GM23338 (cell line): ENCODE results near the gene GALNT1. TPM values are rescaled to one million over a fixed set of nuclear protein-coding genes. Genes with fewer than 3 reads are reported as not detected.
A peak's percentile ranks its signal among the peaks of the same experiment; 100 is the strongest.

Experiments used
- ATAC-seq: fragments of 200-7000 bp; cut with Tn5 transposase; 3 replicates; pipeline ENCODE4 v1.9.1; 2020
- DNase-seq: peaks from one replicate; pipeline ENCODE4 v3.0.0-alpha.2; 2015; ENCODE audit warnings: low spot score
- H2AFZ ChIP-seq: fragments of 200-600 bp; sonication (generic); 2 replicates; pipeline ENCODE4 v1.8.0; 2016; ENCODE audit warnings: antibody characterized with exemption, mild to moderate bottlenecking, moderate library complexity
- H3F3A ChIP-seq: fragments of 200-600 bp; sonication (generic); replicated peaks from 2 replicates; pipeline ENCODE4 v1.8.0; 2017; ENCODE audit warnings: antibody characterized with exemption, mixed run types, low read depth
- H3K27ac ChIP-seq: fragments of 200-600 bp; sonication (generic); 2 replicates; pipeline ENCODE4 v1.6.1; 2016; ENCODE audit warnings: low read depth
- H3K27me3 ChIP-seq: fragments of 200-600 bp; sonication (generic); 2 replicates; pipeline ENCODE4 v1.8.0; 2016; ENCODE audit warnings: mild to moderate bottlenecking, mixed run types, moderate library complexity; ENCODE audit not compliant: insufficient read depth
- H3K36me3 ChIP-seq: fragments of 200-600 bp; sonication (generic); 2 replicates; pipeline ENCODE4 v1.8.0; 2016; ENCODE audit warnings: mild to moderate bottlenecking; ENCODE audit not compliant: insufficient read depth
- H3K4me1 ChIP-seq: fragments of 200-600 bp; sonication (generic); 2 replicates; pipeline ENCODE4 v1.8.0; 2016; ENCODE audit warnings: mild to moderate bottlenecking, moderate library complexity; ENCODE audit not compliant: insufficient read depth
- H3K4me2 ChIP-seq: fragments of 200-600 bp; sonication (generic); 2 replicates; pipeline ENCODE4 v1.7.1; 2017; ENCODE audit warnings: mixed run types
- H3K4me3 ChIP-seq: fragments of 200-600 bp; sonication (generic); 2 replicates; pipeline ENCODE4 v1.6.1; 2016; ENCODE audit warnings: mixed run types
- H3K79me2 ChIP-seq: fragments of 200-600 bp; sonication (generic); replicated peaks from 2 replicates; pipeline ENCODE4 v1.8.0; 2017; ENCODE audit warnings: mild to moderate bottlenecking; ENCODE audit not compliant: insufficient read depth
- H3K9me2 ChIP-seq: fragments of 200-600 bp; sonication (generic); 2 replicates; pipeline ENCODE4 v1.8.0; 2017; ENCODE audit not compliant: insufficient read depth
- H4K20me1 ChIP-seq: fragments of 200-600 bp; sonication (generic); replicated peaks from 2 replicates; pipeline ENCODE4 v1.8.0; 2017; ENCODE audit warnings: mild to moderate bottlenecking; ENCODE audit not compliant: insufficient read depth
- H3K27ac Mint-ChIP-seq: 2 replicates; pipeline ENCODE4 v1.8.0; 2020; ENCODE audit warnings: inconsistent platforms, mild to moderate bottlenecking, moderate library complexity, mixed read lengths
- H3K27me3 Mint-ChIP-seq: 3 replicates; pipeline ENCODE4 v1.8.0; 2022; ENCODE audit warnings: low read depth, mild to moderate bottlenecking, moderate library complexity, mixed read lengths, inconsistent platforms; ENCODE audit not compliant: insufficient read depth, poor library complexity
- H3K36me3 Mint-ChIP-seq: 3 replicates; pipeline ENCODE4 v1.8.0; 2021; ENCODE audit warnings: low read depth, mild to moderate bottlenecking, inconsistent platforms, moderate library complexity, mixed read lengths
- H3K4me1 Mint-ChIP-seq: 3 replicates; pipeline ENCODE4 v1.8.0; 2020; ENCODE audit warnings: mild to moderate bottlenecking, inconsistent platforms, mixed read lengths
- H3K4me3 Mint-ChIP-seq: 3 replicates; pipeline ENCODE4 v1.8.0; 2021; ENCODE audit warnings: moderate library complexity, mild to moderate bottlenecking, inconsistent platforms, mixed read lengths
- H3K9me3 Mint-ChIP-seq: 3 replicates; pipeline ENCODE4 v1.8.0; 2020; ENCODE audit warnings: moderate library complexity, mild to moderate bottlenecking, inconsistent platforms, mixed read lengths
- CREB1 ChIP-seq: fragments of 250-450 bp; sonication (Bioruptor Pico); IDR thresholded peaks from 2 replicates; pipeline ENCODE4 v1.5.0; 2020; ENCODE audit warnings: low read depth, mild to moderate bottlenecking, moderate library complexity
- EZH2 ChIP-seq: fragments of 200-600 bp; sonication (generic); IDR thresholded peaks from one replicate; pipeline ENCODE4 v1.8.0; 2017; ENCODE audit warnings: antibody characterized with exemption, mild to moderate bottlenecking, low read depth; ENCODE audit not compliant: unreplicated experiment
- EZH2phosphoT487 ChIP-seq: fragments of 200-600 bp; sonication (generic); IDR thresholded peaks from one replicate; pipeline ENCODE4 v1.8.1; 2018; ENCODE audit warnings: antibody characterized with exemption; ENCODE audit not compliant: unreplicated experiment
- JUNB ChIP-seq: IDR thresholded peaks from one replicate; pipeline ENCODE4 v1.6.1; 2016; ENCODE audit warnings: antibody characterized with exemption; ENCODE audit not compliant: unreplicated experiment
- NANOG ChIP-seq: IDR thresholded peaks from 2 replicates; pipeline ENCODE4 v1.6.1; 2016; ENCODE audit warnings: antibody characterized with exemption, borderline replicate concordance
- POLR2AphosphoS5 ChIP-seq: IDR thresholded peaks from 2 replicates; pipeline ENCODE4 v1.6.1; 2016; ENCODE audit warnings: antibody characterized with exemption, low read depth
- STAT1 ChIP-seq: IDR thresholded peaks from one replicate; pipeline ENCODE4 v1.6.1; 2016; ENCODE audit warnings: antibody characterized with exemption; ENCODE audit not compliant: unreplicated experiment
- polyA plus RNA-seq: library from polyadenylated mRNA; unstranded; fragments of >200 nt; fragmentation: Nextera tagmentation; extraction: Ambion mirVana; gene quantifications from 2 replicates; pipeline ENCODE4 v1.2.1, GENCODE V29; 2016
- total RNA-seq: library from RNA; depleted of rRNA; stranded (reverse); fragments of >200 nt; shearing (Covaris generic); gene quantifications from 2 replicates; pipeline ENCODE4 v1.2.3, GENCODE V29; 2014
- TF ChIP-seq, protein P1 (sequence below), 2 experiments: fragments of 200-600 bp in 1 of 2; sonication (generic) in 1 of 2; conservative IDR thresholded peaks; 2 replicates each; pipeline versions ENCODE4 v1.5.1 to v1.6.1; 2016 to 2017; ENCODE audit warnings: antibody characterized with exemption in 2 of 2, low read depth in 2 of 2, mild to moderate bottlenecking in 2 of 2, moderate library complexity in 1 of 2
- TF ChIP-seq, protein P2 (sequence below): IDR thresholded peaks from one replicate; pipeline ENCODE4 v1.6.1; 2018; ENCODE audit warnings: antibody characterized with exemption; ENCODE audit not compliant: unreplicated experiment
- TF ChIP-seq, protein P3 (sequence below): fragments of 250-450 bp; sonication (Bioruptor Pico); IDR thresholded peaks from 2 replicates; pipeline ENCODE4 v1.5.0; 2020; ENCODE audit warnings: mild to moderate bottlenecking, moderate library complexity
- TF ChIP-seq, protein P4 (sequence below): IDR thresholded peaks from 2 replicates; pipeline ENCODE4 v1.6.1; 2016; ENCODE audit warnings: antibody characterized with exemption

The GALNT1 gene
- total and polyA plus RNA-seq, 2 experiments from 2014 or later, result 37.4 to 60.8 TPM

DNA sequence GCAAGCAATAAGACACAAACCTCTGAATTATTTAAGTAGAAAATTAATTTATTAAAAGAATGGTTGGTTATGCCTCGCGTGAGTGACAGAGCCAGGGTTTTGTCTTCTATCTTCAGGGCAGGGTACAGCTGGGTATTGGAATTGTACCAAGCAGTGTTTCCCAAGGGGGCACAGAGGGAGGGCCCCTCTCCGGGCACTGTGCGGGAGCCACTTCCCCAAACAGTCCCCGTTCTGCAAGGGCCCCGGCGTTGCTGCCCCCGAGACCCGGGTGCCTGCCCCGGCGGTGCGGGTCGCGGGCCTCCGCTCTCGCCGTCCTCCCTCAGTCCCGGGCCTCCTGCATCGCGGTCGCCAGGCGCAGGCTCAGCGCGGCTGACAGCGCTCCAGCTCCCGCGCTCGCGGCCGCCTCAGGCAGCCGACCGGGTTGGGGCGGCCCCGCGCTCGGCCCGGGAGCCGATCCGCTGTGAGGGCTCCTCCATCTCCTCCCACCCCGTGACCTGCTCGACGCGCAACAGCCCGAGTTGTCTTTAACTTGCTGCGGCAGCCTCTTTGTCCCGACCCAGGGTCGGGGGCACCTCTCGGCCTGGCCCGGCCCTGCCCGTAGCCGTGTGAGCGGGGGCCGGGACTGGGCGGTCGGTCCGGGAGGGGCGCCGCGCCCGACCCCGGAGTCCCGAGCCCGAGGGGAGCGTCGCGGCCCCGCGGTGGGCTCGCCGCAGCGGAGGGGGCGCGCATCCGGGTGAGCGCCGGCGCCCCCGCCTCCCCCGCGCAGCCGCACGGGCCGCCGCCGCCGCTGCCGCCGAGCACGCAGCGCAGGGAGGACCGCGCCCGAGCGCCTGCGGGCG, 620 bp upstream of the GALNT1 start:
- peaks cover 35% of the 10 kb centered on the region for H3K9me3 Mint-ChIP-seq
- TF ChIP-seq, protein P1, sequence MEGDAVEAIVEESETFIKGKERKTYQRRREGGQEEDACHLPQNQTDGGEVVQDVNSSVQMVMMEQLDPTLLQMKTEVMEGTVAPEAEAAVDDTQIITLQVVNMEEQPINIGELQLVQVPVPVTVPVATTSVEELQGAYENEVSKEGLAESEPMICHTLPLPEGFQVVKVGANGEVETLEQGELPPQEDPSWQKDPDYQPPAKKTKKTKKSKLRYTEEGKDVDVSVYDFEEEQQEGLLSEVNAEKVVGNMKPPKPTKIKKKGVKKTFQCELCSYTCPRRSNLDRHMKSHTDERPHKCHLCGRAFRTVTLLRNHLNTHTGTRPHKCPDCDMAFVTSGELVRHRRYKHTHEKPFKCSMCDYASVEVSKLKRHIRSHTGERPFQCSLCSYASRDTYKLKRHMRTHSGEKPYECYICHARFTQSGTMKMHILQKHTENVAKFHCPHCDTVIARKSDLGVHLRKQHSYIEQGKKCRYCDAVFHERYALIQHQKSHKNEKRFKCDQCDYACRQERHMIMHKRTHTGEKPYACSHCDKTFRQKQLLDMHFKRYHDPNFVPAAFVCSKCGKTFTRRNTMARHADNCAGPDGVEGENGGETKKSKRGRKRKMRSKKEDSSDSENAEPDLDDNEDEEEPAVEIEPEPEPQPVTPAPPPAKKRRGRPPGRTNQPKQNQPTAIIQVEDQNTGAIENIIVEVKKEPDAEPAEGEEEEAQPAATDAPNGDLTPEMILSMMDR (conservative IDR thresholded peaks at IDR 0.05; ENCODE audit: low read depth in 2 of 2), result no peak
- TF ChIP-seq, protein P2, sequence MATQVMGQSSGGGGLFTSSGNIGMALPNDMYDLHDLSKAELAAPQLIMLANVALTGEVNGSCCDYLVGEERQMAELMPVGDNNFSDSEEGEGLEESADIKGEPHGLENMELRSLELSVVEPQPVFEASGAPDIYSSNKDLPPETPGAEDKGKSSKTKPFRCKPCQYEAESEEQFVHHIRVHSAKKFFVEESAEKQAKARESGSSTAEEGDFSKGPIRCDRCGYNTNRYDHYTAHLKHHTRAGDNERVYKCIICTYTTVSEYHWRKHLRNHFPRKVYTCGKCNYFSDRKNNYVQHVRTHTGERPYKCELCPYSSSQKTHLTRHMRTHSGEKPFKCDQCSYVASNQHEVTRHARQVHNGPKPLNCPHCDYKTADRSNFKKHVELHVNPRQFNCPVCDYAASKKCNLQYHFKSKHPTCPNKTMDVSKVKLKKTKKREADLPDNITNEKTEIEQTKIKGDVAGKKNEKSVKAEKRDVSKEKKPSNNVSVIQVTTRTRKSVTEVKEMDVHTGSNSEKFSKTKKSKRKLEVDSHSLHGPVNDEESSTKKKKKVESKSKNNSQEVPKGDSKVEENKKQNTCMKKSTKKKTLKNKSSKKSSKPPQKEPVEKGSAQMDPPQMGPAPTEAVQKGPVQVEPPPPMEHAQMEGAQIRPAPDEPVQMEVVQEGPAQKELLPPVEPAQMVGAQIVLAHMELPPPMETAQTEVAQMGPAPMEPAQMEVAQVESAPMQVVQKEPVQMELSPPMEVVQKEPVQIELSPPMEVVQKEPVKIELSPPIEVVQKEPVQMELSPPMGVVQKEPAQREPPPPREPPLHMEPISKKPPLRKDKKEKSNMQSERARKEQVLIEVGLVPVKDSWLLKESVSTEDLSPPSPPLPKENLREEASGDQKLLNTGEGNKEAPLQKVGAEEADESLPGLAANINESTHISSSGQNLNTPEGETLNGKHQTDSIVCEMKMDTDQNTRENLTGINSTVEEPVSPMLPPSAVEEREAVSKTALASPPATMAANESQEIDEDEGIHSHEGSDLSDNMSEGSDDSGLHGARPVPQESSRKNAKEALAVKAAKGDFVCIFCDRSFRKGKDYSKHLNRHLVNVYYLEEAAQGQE, result no peak
- TF ChIP-seq NANOG, result no peak
- TF ChIP-seq EZH2phosphoT487, result no peak
- TF ChIP-seq, protein P3, sequence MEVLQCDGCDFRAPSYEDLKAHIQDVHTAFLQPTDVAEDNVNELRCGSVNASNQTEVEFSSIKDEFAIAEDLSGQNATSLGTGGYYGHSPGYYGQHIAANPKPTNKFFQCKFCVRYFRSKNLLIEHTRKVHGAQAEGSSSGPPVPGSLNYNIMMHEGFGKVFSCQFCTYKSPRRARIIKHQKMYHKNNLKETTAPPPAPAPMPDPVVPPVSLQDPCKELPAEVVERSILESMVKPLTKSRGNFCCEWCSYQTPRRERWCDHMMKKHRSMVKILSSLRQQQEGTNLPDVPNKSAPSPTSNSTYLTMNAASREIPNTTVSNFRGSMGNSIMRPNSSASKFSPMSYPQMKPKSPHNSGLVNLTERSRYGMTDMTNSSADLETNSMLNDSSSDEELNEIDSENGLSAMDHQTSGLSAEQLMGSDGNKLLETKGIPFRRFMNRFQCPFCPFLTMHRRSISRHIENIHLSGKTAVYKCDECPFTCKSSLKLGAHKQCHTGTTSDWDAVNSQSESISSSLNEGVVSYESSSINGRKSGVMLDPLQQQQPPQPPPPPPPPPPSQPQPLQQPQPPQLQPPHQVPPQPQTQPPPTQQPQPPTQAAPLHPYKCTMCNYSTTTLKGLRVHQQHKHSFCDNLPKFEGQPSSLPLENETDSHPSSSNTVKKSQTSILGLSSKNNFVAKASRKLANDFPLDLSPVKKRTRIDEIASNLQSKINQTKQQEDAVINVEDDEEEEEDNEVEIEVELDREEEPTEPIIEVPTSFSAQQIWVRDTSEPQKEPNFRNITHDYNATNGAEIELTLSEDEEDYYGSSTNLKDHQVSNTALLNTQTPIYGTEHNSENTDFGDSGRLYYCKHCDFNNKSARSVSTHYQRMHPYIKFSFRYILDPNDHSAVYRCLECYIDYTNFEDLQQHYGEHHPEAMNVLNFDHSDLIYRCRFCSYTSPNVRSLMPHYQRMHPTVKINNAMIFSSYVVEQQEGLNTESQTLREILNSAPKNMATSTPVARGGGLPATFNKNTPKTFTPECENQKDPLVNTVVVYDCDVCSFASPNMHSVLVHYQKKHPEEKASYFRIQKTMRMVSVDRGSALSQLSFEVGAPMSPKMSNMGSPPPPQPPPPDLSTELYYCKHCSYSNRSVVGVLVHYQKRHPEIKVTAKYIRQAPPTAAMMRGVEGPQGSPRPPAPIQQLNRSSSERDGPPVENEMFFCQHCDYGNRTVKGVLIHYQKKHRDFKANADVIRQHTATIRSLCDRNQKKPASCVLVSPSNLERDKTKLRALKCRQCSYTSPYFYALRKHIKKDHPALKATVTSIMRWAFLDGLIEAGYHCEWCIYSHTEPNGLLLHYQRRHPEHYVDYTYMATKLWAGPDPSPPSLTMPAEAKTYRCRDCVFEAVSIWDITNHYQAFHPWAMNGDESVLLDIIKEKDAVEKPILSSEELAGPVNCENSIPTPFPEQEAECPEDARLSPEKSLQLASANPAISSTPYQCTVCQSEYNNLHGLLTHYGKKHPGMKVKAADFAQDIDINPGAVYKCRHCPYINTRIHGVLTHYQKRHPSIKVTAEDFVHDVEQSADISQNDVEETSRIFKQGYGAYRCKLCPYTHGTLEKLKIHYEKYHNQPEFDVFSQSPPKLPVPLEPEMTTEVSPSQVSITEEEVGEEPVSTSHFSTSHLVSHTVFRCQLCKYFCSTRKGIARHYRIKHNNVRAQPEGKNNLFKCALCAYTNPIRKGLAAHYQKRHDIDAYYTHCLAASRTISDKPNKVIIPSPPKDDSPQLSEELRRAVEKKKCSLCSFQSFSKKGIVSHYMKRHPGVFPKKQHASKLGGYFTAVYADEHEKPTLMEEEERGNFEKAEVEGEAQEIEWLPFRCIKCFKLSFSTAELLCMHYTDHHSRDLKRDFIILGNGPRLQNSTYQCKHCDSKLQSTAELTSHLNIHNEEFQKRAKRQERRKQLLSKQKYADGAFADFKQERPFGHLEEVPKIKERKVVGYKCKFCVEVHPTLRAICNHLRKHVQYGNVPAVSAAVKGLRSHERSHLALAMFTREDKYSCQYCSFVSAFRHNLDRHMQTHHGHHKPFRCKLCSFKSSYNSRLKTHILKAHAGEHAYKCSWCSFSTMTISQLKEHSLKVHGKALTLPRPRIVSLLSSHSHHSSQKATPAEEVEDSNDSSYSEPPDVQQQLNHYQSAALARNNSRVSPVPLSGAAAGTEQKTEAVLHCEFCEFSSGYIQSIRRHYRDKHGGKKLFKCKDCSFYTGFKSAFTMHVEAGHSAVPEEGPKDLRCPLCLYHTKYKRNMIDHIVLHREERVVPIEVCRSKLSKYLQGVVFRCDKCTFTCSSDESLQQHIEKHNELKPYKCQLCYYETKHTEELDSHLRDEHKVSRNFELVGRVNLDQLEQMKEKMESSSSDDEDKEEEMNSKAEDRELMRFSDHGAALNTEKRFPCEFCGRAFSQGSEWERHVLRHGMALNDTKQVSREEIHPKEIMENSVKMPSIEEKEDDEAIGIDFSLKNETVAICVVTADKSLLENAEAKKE (CRISPR knock-in tag), result no peak
- TF ChIP-seq EZH2, result no peak
- TF ChIP-seq JUNB, result no peak
- TF ChIP-seq CREB1 (CRISPR knock-in tag), result no peak
- TF ChIP-seq, protein P4, sequence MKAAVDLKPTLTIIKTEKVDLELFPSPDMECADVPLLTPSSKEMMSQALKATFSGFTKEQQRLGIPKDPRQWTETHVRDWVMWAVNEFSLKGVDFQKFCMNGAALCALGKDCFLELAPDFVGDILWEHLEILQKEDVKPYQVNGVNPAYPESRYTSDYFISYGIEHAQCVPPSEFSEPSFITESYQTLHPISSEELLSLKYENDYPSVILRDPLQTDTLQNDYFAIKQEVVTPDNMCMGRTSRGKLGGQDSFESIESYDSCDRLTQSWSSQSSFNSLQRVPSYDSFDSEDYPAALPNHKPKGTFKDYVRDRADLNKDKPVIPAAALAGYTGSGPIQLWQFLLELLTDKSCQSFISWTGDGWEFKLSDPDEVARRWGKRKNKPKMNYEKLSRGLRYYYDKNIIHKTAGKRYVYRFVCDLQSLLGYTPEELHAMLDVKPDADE, result no peak
- TF ChIP-seq STAT1, result no peak
- no peak for TF ChIP-seq POLR2AphosphoS5
- H3K4me3 Mint-ChIP-seq, result peak overlapping the region; percentile 72

More for the DNA sequence above, 620 bp upstream of the GALNT1 start:
- Histone ChIP-seq H3K27me3 (peaks cover 25% of the 10 kb centered on the region), H3K27ac (no peak overlapping the region), H3K4me1 (peaks cover 18% of the 10 kb centered on the region), H3K4me2 (peak overlapping the region; percentile 86), H3F3A (no peaks in the 10 kb centered on the region), H3K4me3 (peak overlapping the region; percentile 75), H3K36me3 (peaks cover 8% of the 10 kb centered on the region), H3K9me2 (no peaks in the 10 kb centered on the region), H3K79me2 (peaks cover 39% of the 10 kb centered on the region), H4K20me1 (peaks cover 6% of the 10 kb centered on the region), H2AFZ (peak overlapping the region; percentile 92)
- peaks cover 13% of the 10 kb centered on the region for H3K4me1 Mint-ChIP-seq
- H3K36me3 Mint-ChIP-seq, result peaks cover 31% of the 10 kb centered on the region
- ATAC-seq, result peak; percentile 93
- peak; percentile 79 for DNase-seq
- H3K27ac Mint-ChIP-seq, result no peak overlapping the region
- H3K27me3 Mint-ChIP-seq, result no peaks in the 10 kb centered on the region
